Caco-2 (cell line): Measurements from ENCODE around the gene PLEK2. TPM values are rescaled to one million over a fixed set of nuclear protein-coding genes. Genes with fewer than 3 reads are reported as not detected.
A peak's percentile ranks its signal among the peaks of the same experiment; 100 is the strongest.

Experiments used
- BruUV-seq: library from RNA; stranded (reverse); fragments of 400-500 nt; replicated peaks from 2 replicates; lab custom pipeline; 2021; lab: Mats Ljungman, UMichigan
- CTCF ChIA-PET: fragments of 300-600 bp; sonication (Branson Sonifier 250); formaldehyde crosslinking; loops from one replicate; lab custom pipeline; 2022; ENCODE audit warnings: antibody characterized with exemption; lab: Charles Lee
- POLR2A ChIA-PET: fragments of 300-600 bp; sonication (Branson Sonifier 250); formaldehyde crosslinking; loops from one replicate; lab custom pipeline; 2022; ENCODE audit warnings: antibody characterized with exemption; lab: Charles Lee
- DNase-seq, 2 experiments: peaks; one replicate each; pipeline versions ENCODE4 v3.0.0 to v3.0.0-alpha.2; 2020 to 2022
- H3K27me3 ChIP-seq: replicated peaks from 2 replicates; pipeline ENCODE4 v1.6.0; 2011; ENCODE audit warnings: low read length; ENCODE audit not compliant: control insufficient read depth, insufficient read depth
- H3K36me3 ChIP-seq: 2 replicates; pipeline ENCODE4 v1.5.1; 2011; ENCODE audit warnings: low read length; ENCODE audit not compliant: control insufficient read depth, insufficient read depth
- H3K4me1 ChIP-seq: fragments of 250-450 bp; sonication (Bioruptor Pico); 2 replicates; pipeline ENCODE4 v1.5.1; 2020; ENCODE audit warnings: mild to moderate bottlenecking
- H3K4me3 ChIP-seq: 2 replicates; pipeline ENCODE4 v1.5.1; 2011; ENCODE audit warnings: low read depth, mild to moderate bottlenecking, control low read depth, low read length
- H3K9me3 ChIP-seq: fragments of 250-450 bp; sonication (Bioruptor Pico); 2 replicates; pipeline ENCODE4 v1.5.1; 2020; ENCODE audit warnings: mild to moderate bottlenecking, moderate library complexity
- H3K27ac Mint-ChIP-seq: one replicate; pipeline ENCODE4 v1.8.0; 2022; ENCODE audit warnings: mixed read lengths; ENCODE audit not compliant: unreplicated experiment
- H3K27me3 Mint-ChIP-seq: one replicate; pipeline ENCODE4 v1.8.0; 2022; ENCODE audit warnings: mixed read lengths; ENCODE audit not compliant: insufficient read depth, unreplicated experiment
- H3K36me3 Mint-ChIP-seq: one replicate; pipeline ENCODE4 v1.8.0; 2022; ENCODE audit warnings: mild to moderate bottlenecking, mixed read lengths; ENCODE audit not compliant: insufficient read depth, unreplicated experiment
- H3K4me1 Mint-ChIP-seq: one replicate; pipeline ENCODE4 v1.8.0; 2022; ENCODE audit warnings: low read depth, mixed read lengths; ENCODE audit not compliant: unreplicated experiment
- H3K4me3 Mint-ChIP-seq: one replicate; pipeline ENCODE4 v1.8.0; 2022; ENCODE audit warnings: mild to moderate bottlenecking, moderate library complexity, mixed read lengths; ENCODE audit not compliant: unreplicated experiment
- H3K9me3 Mint-ChIP-seq: one replicate; pipeline ENCODE4 v1.8.0; 2022; ENCODE audit warnings: mixed read lengths; ENCODE audit not compliant: unreplicated experiment
- intact Hi-C: fragments of 100-400 bp; cut with micrococcal nuclease; formaldehyde crosslinking; loops from one replicate; pipeline ENCODE4 v1.10.0; 2022; ENCODE audit not compliant: unreplicated experiment
- total RNA-seq: library from RNA; stranded (reverse); gene quantifications from 2 replicates; pipeline ENCODE4 v1.2.3, GENCODE V29; 2022
- TF ChIP-seq, protein P1 (sequence below), 2 experiments: fragments of 200-600 bp in 1 of 2; IDR thresholded peaks; 1 replicate in 1 of 2; 2 replicates in 1 of 2; pipeline versions ENCODE4 v1.5.1 to v1.8.0; 2011 to 2022; ENCODE audit warnings: antibody characterized with exemption in 1 of 2, control low read depth in 1 of 2, inconsistent platforms in 1 of 2, low read depth in 1 of 2, low read length in 1 of 2, mild to moderate bottlenecking in 1 of 2, moderate library complexity in 1 of 2; ENCODE audit not compliant: insufficient read depth in 1 of 2, severe bottlenecking in 1 of 2, unreplicated experiment in 1 of 2

PLEK2 gene
- total RNA-seq, 1 experiment from 2014 or later = 36.5 TPM

DNA sequence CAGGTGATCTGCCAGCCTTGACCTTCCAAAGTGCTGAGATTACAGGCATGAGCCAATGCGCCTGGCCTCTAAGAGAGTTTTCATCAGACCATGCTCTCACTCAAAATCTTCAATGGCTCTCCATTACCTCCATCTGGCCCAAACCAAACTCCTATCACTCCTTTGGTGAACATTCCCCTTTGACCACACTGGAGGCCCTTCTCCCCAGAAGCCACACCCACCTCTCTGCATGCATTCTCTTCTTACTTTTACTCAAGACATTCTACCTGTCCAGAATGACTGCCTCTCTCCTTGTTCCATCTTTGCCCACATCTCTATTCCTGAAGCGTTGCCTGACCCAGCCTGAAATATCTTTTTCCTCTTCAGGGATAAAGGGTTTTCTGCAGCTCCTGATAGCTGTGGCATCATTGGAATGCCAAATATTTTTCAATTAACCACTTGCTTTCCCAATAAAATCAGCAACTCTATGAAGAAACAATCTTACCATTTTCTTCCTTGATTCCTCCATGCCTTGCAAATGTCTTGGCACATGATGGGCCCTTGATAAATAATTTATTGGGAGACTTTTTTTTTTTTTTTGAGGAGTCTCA is 15.5 kb downstream of the PLEK2 start:
- peaks cover 30% of the 10 kb centered on the region for H3K36me3 Mint-ChIP-seq
- DNase-seq = peak in 1 of 2 experiments; percentile 34
- Histone ChIP-seq H3K27me3 (no peaks in the 10 kb centered on the region), H3K4me1 (peaks cover 22% of the 10 kb centered on the region), H3K9me3 (no peaks in the 10 kb centered on the region), H3K36me3 (no peaks in the 10 kb centered on the region), H3K4me3 (no peak overlapping the region)
- no peaks in the 10 kb centered on the region for H3K27me3 Mint-ChIP-seq
- no TSS peak for BruUV-seq
- CTCF ChIA-PET = interaction anchor here (0.7 to 0.8 kb wide), 2 partner anchors 31 to 130 kb away, joined by 3 to 4 read pairs; no protein-coding TSS in a partner anchor
- peak overlapping the region; percentile 50 for H3K4me3 Mint-ChIP-seq
- POLR2A ChIA-PET = no interaction called here
- H3K27ac Mint-ChIP-seq = peak overlapping the region; percentile 93
- H3K4me1 Mint-ChIP-seq = peaks cover 21% of the 10 kb centered on the region
- H3K9me3 Mint-ChIP-seq = peaks cover 10% of the 10 kb centered on the region
- intact Hi-C loops = no loop called here
- TF ChIP-seq, protein P1, sequence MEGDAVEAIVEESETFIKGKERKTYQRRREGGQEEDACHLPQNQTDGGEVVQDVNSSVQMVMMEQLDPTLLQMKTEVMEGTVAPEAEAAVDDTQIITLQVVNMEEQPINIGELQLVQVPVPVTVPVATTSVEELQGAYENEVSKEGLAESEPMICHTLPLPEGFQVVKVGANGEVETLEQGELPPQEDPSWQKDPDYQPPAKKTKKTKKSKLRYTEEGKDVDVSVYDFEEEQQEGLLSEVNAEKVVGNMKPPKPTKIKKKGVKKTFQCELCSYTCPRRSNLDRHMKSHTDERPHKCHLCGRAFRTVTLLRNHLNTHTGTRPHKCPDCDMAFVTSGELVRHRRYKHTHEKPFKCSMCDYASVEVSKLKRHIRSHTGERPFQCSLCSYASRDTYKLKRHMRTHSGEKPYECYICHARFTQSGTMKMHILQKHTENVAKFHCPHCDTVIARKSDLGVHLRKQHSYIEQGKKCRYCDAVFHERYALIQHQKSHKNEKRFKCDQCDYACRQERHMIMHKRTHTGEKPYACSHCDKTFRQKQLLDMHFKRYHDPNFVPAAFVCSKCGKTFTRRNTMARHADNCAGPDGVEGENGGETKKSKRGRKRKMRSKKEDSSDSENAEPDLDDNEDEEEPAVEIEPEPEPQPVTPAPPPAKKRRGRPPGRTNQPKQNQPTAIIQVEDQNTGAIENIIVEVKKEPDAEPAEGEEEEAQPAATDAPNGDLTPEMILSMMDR (IDR thresholded peaks at IDR 0.05; ENCODE audit: insufficient read depth in 1 of 2, low read depth in 1 of 2, low read length in 1 of 2, severe bottlenecking in 1 of 2, unreplicated experiment in 1 of 2) = no peak

DNA sequence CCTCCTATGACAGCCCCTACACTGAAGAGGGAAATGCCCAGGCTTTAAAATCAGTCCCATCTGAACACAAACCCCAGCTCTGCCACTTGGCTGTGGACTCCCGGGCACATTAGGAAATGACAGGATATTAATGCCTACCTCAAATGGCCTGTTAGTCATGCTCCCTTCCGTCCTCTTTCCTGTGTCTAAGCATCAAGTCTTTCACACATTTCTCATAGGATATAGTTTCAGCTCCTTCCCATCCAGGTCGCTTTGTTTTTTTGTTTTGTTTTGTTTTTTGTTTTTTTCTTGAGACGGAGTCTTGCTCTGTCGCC is 16.1 kb downstream of the PLEK2 start:
- Mint-ChIP-seq H3K4me3 (no peak overlapping the region), H3K27me3 (no peaks in the 10 kb centered on the region), H3K4me1 (peaks cover 21% of the 10 kb centered on the region), H3K36me3 (peaks cover 30% of the 10 kb centered on the region), H3K9me3 (peaks cover 10% of the 10 kb centered on the region), H3K27ac (peak overlapping the region; percentile 93)
- no peak for DNase-seq
- intact Hi-C loops = no loop called here
- Histone ChIP-seq H3K4me3 (no peak overlapping the region), H3K4me1 (peaks cover 22% of the 10 kb centered on the region), H3K36me3 (no peaks in the 10 kb centered on the region), H3K9me3 (no peaks in the 10 kb centered on the region), H3K27me3 (no peaks in the 10 kb centered on the region)
- TF ChIP-seq, protein P1 (IDR thresholded peaks at IDR 0.05; ENCODE audit: insufficient read depth in 1 of 2, low read depth in 1 of 2, low read length in 1 of 2, severe bottlenecking in 1 of 2, unreplicated experiment in 1 of 2) = no peak
- POLR2A ChIA-PET = no interaction called here
- CTCF ChIA-PET = interaction anchor here (0.8 to 1.0 kb wide), 2 partner anchors 36 to 131 kb away, joined by 3 read pairs; partner anchors contain the start of gene ATP6V1D
- no TSS peak for BruUV-seq

DNA sequence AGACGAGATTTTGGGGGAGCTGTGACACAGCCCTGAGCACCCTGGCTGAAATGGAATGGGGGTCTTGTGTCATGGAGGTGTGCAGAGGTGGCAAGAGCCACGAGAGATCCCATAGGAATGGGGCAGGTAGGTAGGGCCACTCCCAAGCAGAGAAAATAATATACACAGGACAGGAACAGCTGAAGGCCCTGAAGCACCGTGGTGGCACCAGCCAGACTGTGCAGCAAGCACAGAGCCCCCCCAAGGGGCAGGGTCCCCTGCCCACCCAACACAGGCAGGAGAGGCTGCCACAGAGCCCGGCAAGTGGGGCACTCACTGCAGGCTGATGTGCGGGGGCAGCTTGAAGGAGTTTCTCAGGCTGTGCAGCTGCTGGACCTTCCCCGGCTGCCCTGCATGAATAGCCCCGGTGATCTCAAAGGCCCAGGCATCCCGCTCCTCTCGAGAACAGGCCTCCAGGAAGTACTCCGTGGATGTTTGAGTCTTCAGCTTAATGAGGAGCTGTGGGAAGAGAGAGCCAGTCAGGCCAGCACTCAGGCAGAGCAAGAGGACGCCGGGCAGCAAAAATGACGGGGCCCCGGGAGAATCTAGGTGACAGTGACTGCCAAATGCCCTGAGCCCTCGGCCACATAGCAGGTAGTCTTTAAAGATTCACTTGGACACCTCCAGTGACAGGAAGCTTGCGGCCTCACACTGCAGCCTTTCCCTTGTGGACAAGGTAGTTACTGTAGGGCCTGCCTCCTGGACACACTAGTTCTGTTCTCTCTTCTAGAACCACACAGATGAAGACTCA is 16.7 kb downstream of the PLEK2 start:
- Mint-ChIP-seq H3K9me3 (peaks cover 10% of the 10 kb centered on the region), H3K36me3 (peaks cover 31% of the 10 kb centered on the region), H3K4me3 (no peak overlapping the region), H3K27ac (peak overlapping the region; percentile 93), H3K4me1 (peaks cover 21% of the 10 kb centered on the region), H3K27me3 (no peaks in the 10 kb centered on the region)
- intact Hi-C loops = no loop called here
- Histone ChIP-seq H3K4me1 (peaks cover 22% of the 10 kb centered on the region), H3K9me3 (no peaks in the 10 kb centered on the region), H3K4me3 (no peak overlapping the region), H3K27me3 (no peaks in the 10 kb centered on the region), H3K36me3 (no peaks in the 10 kb centered on the region; the same call in none of the 2 replicates)
- no TSS peak for BruUV-seq
- ChIA-PET POLR2A (no interaction called here), CTCF (interaction anchor here (1.0 kb wide), 1 partner anchor 36 kb away, joined by 3 read pairs; the partner anchor contains the start of gene ATP6V1D)
- TF ChIP-seq, protein P1 (IDR thresholded peaks at IDR 0.05; ENCODE audit: insufficient read depth in 1 of 2, low read depth in 1 of 2, low read length in 1 of 2, severe bottlenecking in 1 of 2, unreplicated experiment in 1 of 2) = no peak
- DNase-seq = no peak
